NT2/D1 (cell line): ENCODE results near the gene ACOT8.

Experiments
- SUZ12 ChIP-seq: IDR thresholded peaks from 2 replicates; pipeline ENCODE4 v1.6.1; 2011; ENCODE audit not compliant: insufficient read length, insufficient read depth; ENCODE audit errors: extremely low read depth
- ZNF274 ChIP-seq: IDR thresholded peaks from 2 replicates; pipeline ENCODE4 v1.6.1; 2011; ENCODE audit warnings: mild to moderate bottlenecking, low read depth, low read length

DNA sequence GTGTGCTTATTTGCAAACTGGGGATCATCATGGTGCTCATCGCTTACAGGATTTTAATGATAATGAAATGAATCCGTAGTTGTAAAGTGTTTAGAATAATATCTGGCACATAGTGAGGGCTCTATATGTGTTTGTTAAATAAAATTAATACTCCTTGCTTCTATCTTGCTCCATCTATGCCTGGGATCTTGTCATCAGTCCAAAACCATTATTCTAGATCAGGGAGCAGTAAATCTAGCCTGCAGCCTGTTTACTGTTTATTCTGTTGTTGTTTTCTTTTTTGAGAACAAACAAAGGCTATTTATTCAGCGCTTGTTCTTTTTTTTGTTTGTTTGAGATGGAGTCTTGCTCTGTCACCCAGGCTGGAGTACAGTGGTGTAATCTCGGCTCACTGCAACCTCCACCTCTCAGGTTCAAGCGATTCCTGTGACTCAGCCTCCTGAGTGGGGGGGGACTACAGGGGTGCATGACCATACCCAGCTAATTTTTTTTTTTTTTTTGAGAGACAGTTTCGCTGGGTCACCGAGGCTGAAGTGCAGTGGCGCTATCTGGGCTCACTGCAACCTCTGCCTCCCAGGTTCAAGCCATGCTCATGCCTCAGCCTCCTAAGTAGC is 8.1 kb downstream of the ACOT8 start:
- no peak for TF ChIP-seq ZNF274
- no peak for TF ChIP-seq SUZ12
